HL-60/S4 treated with phorbol 12-myristate 13-acetate at 8.2 ng/mL for 4 days and 3 days (cell line): ENCODE data around the gene IFT122.

Source experiments
- in situ Hi-C: fragments of 300-500 bp; cut with MboI; formaldehyde crosslinking; loops from 2 replicates; pipeline ENCODE4 v1.15.0; 2022; ENCODE audit warnings: low sequenced_read_pairs

IFT122 gene

GRCh38 chr3:129554356-129555152, 114.5 kb downstream of the IFT122 start:
- in situ Hi-C loops = no loop called here

GRCh38 chr3:129555153-129555550, 115.1 kb downstream of the IFT122 start:
- in situ Hi-C loops = no loop called here

GRCh38 chr3:129555616-129556357, 115.8 kb downstream of the IFT122 start:
- in situ Hi-C loops = no loop called here

- in situ Hi-C loops = no loop called here
These were observed 116.3 kb downstream of the IFT122 start for GRCh38 chr3:129556358-129556695.

GRCh38 chr3:129556890-129557547, 117.0 kb downstream of the IFT122 start:
- in situ Hi-C loops = no loop called here

GRCh38 chr3:129557548-129557894, 117.5 kb downstream of the IFT122 start:
- in situ Hi-C loops = no loop called here

GRCh38 chr3:129558081-129558771, 118.2 kb downstream of the IFT122 start:
- in situ Hi-C loops = no loop called here

GRCh38 chr3:129558772-129559564, 118.9 kb downstream of the IFT122 start:
- in situ Hi-C loops = no loop called here

- in situ Hi-C loops = no loop called here
These were observed 119.6 kb downstream of the IFT122 start for GRCh38 chr3:129559565-129560079.

GRCh38 chr3:129560269-129560787, 120.3 kb downstream of the IFT122 start:
- in situ Hi-C loops = no loop called here

- in situ Hi-C loops = no loop called here
These were observed 121.0 kb downstream of the IFT122 start for GRCh38 chr3:129560911-129561594.

- in situ Hi-C loops = no loop called here
These were observed 121.7 kb downstream of the IFT122 start for GRCh38 chr3:129561619-129562248.

- in situ Hi-C loops = no loop called here
These were observed 122.8 kb downstream of the IFT122 start for GRCh38 chr3:129562803-129563202.

GRCh38 chr3:129563332-129563731, 123.3 kb downstream of the IFT122 start:
- in situ Hi-C loops = no loop called here

GRCh38 chr3:129563850-129564535, 124.0 kb downstream of the IFT122 start:
- in situ Hi-C loops = no loop called here

- in situ Hi-C loops = no loop called here
These were observed 125.1 kb downstream of the IFT122 start for GRCh38 chr3:129564981-129565644.

GRCh38 chr3:129565902-129566301, 125.9 kb downstream of the IFT122 start:
- in situ Hi-C loops = no loop called here

- in situ Hi-C loops = no loop called here
These were observed 127.2 kb downstream of the IFT122 start for GRCh38 chr3:129567176-129567705.
